ENCODE measurements around the gene TACC2. TPM values are rescaled to one million over a fixed set of nuclear protein-coding genes. Genes with fewer than 3 reads are reported as not detected.
A peak's percentile ranks its signal among the peaks of the same experiment; 100 is the strongest.

TACC2 gene
- total RNA-seq, 1 donor from 2014 or later: 71.2 TPM

GRCh38 chr10:122051609-122052385 lies 62.8 kb downstream of the TACC2 start:
- Mint-ChIP-seq H3K4me3 (no peak overlapping the region), H3K4me1 (ENCODE audit: unreplicated experiment) (peaks cover 5% of the 10 kb centered on the region), H3K27me3 (no peaks in the 10 kb centered on the region), H3K9me3 (no peaks in the 10 kb centered on the region), H3K36me3 (peaks cover 5% of the 10 kb centered on the region), H3K27ac (peak overlapping the region; percentile 78)
- peak; percentile 80 for TF ChIP-seq CTCF (conservative IDR thresholded peaks at IDR 0.05)
- DNase-seq (ENCODE audit: extremely low spot score, unreplicated experiment): no peak

- TF ChIP-seq CTCF (conservative IDR thresholded peaks at IDR 0.05): no peak
- no peaks in the 10 kb centered on the region for H3K27me3 Mint-ChIP-seq
- H3K4me1 Mint-ChIP-seq (ENCODE audit: unreplicated experiment): peaks cover 5% of the 10 kb centered on the region
- H3K4me3 Mint-ChIP-seq: no peak overlapping the region
- H3K27ac Mint-ChIP-seq: no peak overlapping the region
- H3K36me3 Mint-ChIP-seq: peaks cover 5% of the 10 kb centered on the region
- no peak for DNase-seq (ENCODE audit: extremely low spot score, unreplicated experiment)
- no peaks in the 10 kb centered on the region for H3K9me3 Mint-ChIP-seq
Measured at GRCh38 chr10:122052701-122053100, 63.7 kb downstream of the TACC2 start.

GRCh38 chr10:122053314-122053713 lies 64.4 kb downstream of the TACC2 start:
- H3K4me3 Mint-ChIP-seq: no peak overlapping the region

GRCh38 chr10:122054048-122055025 lies 65.4 kb downstream of the TACC2 start:
- Mint-ChIP-seq H3K36me3 (peaks cover 9% of the 10 kb centered on the region), H3K4me3 (no peak overlapping the region), H3K27me3 (no peaks in the 10 kb centered on the region), H3K4me1 (ENCODE audit: unreplicated experiment) (peaks cover 5% of the 10 kb centered on the region), H3K9me3 (no peaks in the 10 kb centered on the region), H3K27ac (no peak overlapping the region)
- TF ChIP-seq CTCF (conservative IDR thresholded peaks at IDR 0.05): peak; percentile 68
- DNase-seq (ENCODE audit: extremely low spot score, unreplicated experiment): no peak

More at GRCh38 chr10:122053314-122053713, 64.4 kb downstream of the TACC2 start:
- Mint-ChIP-seq H3K9me3 (no peaks in the 10 kb centered on the region), H3K36me3 (peaks cover 9% of the 10 kb centered on the region), H3K27me3 (no peaks in the 10 kb centered on the region), H3K27ac (no peak overlapping the region), H3K4me1 (ENCODE audit: unreplicated experiment) (peaks cover 5% of the 10 kb centered on the region)
- no peak for TF ChIP-seq CTCF (conservative IDR thresholded peaks at IDR 0.05)
- no peak for DNase-seq (ENCODE audit: extremely low spot score, unreplicated experiment)

- Mint-ChIP-seq H3K4me3 (no peak overlapping the region), H3K9me3 (no peaks in the 10 kb centered on the region), H3K27me3 (no peaks in the 10 kb centered on the region), H3K36me3 (peaks cover 9% of the 10 kb centered on the region), H3K27ac (peak overlapping the region; percentile 44), H3K4me1 (ENCODE audit: unreplicated experiment) (peaks cover 5% of the 10 kb centered on the region)
- no peak for DNase-seq (ENCODE audit: extremely low spot score, unreplicated experiment)
- TF ChIP-seq CTCF (conservative IDR thresholded peaks at IDR 0.05): no peak
Measured at GRCh38 chr10:122055252-122055651, 66.3 kb downstream of the TACC2 start.
